ENCODE results near the gene SUSD1.
A peak's percentile ranks its signal among the peaks of the same experiment; 100 is the strongest.
"Not testable (repeated sequence)": the region's sequence is repeated elsewhere in the genome, so short reads cannot be mapped to it uniquely, and the experiment has no call there.

Gene SUSD1

DNA sequence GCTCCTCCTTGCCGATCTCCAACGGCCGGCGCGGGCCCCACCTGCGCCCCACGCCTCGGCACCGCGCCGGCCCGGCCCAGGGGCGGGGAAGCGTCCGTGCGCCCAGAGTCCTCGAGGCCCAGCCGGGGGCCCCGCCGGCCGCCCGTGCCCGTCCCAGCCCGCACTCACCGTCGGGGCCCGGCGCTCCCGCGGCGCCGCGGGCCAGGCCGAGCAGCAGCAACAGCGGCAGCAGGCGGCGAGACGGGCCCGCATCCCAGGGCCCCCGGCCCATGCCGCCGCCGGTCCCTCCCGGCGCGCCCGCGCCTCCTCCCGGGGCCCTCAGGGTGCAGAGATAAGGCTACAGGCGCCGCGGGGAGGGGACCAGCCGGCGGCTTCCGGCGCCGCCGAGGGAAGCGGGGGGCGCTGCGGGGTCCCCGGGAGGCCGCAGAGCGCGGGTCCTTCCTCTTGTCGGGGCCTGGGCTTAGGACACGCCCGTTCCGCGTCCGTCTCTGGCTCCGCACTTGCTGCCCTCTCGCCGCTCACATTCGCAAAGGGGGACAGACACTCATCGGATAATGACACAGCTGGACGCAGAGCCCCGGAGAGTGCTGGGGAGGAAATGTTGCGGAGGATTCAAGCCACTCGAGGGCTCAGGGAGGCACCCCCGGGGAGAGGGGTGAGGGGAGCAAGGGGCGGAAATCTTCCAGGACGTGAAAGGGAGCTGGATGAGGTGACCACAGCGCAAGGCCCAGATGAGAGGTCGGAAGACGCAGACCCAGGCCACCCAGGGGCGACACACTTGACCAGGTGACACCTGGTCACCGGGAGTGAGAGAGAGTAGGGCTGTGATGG is at the start of gene SUSD1:
TSS of gene SUSD1 (minus strand) at position 333 of the 831 bp plus-strand sequence. CDS start at position 271, 62 bp downstream.
- DNase-seq (ENCODE audit: low read depth, low spot score) = peak; percentile 55

DNA sequence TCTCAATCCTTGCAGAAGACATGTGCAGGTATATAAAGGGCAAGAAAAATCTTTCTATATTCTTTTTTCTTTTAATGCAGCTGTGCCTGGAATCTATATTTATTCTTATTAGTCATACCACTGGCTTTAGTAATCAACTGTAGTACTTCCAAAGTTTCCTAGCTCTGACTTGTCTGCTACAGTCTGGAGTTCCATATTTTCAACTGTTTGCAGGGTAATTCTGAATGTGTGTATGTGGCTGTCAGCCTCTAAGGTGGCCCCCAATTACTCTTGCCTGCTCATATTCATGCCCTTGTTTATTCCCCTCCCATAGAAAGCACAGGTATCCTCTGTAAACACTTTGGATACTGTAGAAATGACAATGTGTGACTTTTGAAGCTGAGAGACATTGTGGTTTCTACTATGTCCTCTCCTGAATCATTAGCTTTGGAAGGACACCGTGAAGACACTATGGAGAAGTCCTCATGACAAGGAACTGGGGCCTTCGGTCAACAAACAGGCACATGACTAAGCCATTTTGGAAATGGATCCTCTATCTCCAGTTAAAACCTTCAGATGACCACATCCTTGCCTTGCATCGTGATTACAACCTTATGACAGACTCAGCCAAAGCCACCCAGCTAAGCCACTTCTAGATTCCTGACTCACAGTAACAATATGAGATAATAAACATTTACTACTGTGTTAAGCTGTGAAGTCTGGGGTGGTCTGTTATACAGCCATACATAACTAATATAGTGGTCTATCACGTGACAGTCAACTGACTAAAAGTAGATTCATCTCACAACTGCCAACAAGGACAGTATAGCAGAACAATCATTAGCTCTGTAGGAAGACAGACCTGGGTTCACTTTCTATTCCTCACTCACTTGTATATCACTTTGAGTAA is 49.5 kb upstream of the SUSD1 start:
- no peak for DNase-seq (ENCODE audit: low read depth, low spot score)

DNA sequence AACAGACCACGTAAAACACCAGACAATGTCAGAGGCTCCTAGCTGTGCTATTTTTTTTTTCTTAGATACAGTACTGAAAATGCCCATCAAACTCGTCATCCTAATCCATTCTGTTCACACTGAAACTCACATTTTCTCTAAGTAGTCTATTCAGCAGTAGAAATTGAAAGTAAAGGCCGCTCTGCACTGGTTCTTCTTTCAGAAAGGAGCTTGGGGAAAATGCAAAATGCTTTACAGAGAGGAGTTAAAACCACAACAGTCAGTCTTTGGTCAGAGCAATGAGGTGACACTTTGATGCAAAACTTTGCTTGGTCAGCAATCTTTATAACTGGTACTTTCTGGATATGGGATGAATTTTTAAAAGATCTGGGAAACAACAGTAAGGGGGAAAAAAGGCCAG is 43.8 kb upstream of the SUSD1 start:
- peak; percentile 35 for DNase-seq (ENCODE audit: low read depth, low spot score)

DNA sequence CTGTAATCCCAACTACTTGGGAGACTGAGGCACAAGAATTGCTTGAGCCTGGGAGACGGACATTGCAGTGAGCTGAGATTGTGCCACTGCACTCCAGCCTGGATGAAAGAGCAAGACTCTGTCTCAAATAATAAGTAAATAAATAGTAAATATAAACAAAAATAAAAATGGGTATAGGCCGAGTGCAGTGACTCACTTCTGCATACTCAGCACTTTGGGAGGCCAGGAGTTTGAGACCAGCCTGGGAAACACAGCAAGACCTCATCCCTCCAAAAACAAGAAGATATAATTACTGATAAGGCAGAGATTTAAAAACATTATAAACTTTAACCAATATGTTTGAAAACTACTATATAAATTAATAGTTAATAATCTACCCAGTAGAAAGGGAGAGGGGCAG is 37.8 kb upstream of the SUSD1 start:
- no peak for DNase-seq (ENCODE audit: low read depth, low spot score)

DNA sequence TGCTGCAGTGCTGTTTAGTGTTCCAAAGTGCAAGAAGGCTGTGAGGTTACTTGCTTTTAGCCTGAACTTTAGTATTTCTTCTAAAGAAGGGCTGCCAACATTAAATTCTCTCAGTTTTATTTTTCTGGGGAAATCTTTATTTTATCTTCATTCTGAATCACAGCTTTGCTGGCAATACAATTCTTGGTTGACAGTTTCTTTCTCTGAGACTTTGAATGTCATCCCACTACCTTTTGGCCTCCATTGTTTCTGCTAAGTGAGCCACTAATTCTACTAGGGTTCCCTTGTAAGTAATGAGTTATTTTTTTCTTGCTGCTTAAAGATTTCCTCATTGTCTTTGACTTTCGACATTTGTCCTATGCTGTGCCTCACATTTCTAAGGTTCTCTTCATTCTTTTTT is 32.4 kb upstream of the SUSD1 start:
- DNase-seq (ENCODE audit: low read depth, low spot score) = no peak

DNA sequence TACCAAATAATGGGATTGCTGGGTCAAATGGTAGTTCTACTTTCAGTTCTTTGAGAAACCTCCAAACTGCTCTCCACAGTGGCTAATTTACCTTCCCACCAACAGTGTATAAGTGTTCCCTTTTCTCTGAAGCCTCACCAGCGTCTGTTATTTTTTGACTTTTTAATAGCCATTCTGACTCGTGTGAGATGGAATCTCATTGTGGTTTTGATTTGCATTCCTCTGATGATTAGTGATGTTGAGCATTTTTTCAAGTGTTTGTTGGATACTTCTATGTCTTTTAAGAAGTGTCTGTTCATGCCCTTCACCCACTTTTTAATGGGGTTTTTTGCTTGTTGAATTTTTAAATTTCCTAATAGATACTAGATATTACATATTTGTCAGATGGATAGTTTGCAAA is 28.4 kb upstream of the SUSD1 start:
- peak; percentile 80 for DNase-seq (ENCODE audit: low read depth, low spot score)

DNA sequence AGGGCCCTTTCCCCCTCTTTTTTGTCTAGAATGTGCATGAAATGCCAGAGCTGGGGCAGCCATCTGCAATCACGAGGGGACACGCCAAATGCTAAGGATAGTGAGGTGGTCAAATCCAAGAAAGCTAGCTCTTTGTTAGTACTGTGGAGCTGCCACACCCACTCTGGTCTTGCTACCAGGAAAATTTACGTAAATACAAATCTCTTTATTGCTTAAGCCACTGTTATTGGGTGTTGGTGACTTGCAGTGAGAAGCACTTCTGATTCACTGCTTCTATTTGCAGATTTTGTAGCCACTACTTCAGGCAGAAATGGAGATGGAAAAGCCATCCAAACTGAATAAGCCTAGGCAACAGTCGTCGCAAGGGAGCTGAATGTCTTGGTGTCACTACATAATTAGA is 25.6 kb upstream of the SUSD1 start:
- no peak for DNase-seq (ENCODE audit: low read depth, low spot score)

DNA sequence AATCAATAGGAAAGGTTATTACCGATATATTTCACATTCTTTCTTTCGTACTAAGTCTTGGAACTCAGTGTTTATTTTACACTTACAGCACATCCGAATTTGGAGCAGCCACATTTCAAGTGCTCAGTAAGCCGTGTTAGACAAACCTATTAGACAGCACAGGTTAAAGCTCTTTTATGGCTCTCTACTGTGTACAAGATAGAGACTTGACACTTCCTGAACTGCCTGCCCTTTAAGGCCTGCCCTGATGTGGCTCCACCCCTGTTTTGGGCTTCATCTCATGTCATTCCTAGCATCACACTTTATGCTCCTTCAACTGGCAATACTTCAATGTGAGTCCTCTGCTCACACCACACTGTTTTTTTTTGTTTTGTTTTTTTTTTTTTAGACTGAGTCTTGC is 23.5 kb upstream of the SUSD1 start:
- no peak for DNase-seq (ENCODE audit: low read depth, low spot score)

DNA sequence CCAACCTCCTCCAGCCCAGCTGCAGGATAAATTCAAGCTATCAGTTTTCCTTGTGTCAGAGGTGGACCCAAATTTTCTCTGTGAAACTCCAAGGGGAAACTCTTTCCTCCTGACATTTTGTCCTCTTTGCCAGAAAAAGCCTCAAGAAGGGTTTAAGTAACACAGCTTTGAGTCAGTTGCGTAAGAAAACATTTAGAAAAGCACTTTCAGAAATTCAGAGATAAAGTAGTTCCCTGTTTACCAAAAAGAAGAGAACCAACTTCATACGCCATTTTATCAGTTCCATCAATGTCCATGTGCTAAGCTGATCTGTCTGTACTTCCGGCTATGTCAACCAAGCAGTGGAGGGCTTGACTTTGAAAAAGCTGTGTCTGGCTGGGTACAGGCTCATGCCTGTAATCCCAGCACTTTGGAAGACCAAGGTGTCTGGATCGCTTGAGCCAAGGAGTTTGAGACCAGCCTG is 19.9 kb upstream of the SUSD1 start:
- no peak for DNase-seq (ENCODE audit: low read depth, low spot score)

DNA sequence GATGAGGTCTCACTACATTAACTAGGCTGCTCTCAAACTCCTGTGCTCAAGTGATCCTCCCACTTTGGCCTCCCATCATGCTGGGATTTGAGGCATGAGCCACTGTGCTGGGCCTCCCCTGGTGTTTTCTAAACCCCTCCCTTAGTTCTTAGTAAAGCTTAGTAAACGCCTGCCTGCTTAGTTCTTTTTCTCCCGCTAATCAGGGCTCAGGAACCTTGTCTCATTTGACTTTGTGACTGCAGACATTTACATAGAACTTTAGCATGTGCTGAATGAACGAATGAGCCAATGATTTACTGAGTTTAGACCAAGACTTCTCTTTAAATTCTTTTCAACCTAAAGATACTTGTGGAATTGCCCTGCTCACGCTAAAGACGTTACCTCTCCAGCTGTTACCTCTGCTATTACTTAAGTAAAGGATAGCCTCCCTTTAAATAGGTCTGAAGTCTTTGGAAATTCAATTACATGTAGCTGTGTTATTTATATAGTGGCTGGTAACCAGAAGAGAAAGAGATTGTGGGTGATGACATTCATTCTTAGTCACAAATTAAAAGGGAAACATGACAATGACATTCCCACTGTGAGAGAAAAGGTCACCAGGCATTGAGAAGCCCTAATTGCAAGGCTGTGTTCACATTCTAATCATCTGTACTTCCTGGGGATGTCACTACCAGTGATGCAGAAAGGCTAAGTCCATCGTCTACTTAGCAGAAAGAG is 18.6 kb upstream of the SUSD1 start:
- DNase-seq (ENCODE audit: low read depth, low spot score) = no peak

DNA sequence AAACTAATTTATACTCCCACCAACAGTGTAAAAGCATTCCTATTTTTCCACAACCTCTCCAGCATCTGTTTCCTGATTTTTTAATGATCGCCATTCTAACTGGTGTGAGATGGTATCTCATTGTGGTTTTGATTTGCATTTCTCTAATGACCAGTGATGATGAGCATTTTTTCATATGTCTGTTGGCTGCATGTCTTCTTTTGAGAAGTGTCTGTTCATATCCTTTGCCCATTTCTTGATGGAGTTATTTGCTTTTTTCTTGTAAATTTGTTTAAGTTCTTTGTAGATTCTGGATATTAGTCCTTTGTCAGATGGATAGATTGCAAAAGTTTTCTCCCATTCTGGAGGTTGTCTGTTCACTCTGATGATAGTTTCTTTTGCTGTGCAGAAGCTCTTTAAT is 15.2 kb upstream of the SUSD1 start:
- not testable (repeated sequence) for DNase-seq (ENCODE audit: low read depth, low spot score)

DNA sequence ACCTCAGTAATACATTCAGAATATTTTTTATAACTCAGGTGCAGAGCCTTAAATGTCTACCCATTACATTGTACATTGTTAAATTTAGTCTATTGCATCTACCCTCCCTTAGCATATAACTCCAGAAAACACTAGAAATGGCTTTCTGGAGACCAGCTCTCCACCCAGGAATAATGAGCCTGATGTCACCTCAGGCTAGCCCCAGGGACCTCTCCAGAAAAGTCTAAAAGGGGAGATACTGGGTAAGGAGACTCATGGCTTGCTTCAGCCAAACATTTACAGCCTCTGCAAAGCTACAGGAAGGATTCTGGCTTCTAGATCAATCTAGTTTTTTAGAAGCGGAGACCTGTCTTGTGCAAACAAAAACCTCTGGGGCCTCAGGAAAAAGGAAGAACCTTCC is 13.8 kb upstream of the SUSD1 start:
- DNase-seq (ENCODE audit: low read depth, low spot score) = no peak

DNA sequence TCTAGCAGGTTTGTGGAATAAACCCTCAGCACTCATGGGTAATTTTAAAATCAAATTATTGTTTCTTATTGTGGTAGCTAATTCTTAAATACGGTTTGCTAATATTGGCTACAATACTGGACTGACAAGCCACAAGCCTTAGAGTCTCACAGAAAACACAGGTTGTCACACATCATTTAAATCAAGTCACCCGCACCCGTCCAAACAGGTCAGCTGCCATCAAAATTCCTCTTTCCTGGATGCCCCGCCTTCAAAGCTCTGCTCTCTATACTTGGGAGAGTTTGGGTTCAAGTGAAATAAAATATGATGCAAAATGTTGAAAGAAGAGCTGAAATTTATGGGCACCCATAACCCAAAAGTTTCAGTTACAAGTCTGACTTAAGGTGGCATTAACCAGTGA is 12.3 kb upstream of the SUSD1 start:
- no peak for DNase-seq (ENCODE audit: low read depth, low spot score)

DNA sequence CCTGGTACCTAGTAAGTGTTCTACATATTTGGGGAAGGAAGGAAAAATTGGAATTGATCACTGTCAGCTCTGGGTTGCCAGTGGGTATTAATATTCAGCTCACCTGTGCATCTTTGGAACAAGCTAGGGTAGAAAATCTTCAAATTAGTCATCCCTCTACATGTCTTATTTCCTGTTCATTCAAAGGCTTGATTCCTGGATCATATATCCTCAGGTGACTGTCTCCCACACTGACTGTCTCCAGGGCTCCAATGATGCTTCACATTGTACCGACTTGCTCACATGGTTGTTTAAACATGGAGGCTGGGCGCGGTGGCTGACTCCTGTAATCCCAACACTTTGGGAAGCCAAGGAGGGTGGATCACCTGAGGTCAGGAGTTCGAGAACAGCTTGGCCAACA is 11.6 kb upstream of the SUSD1 start:
- DNase-seq (ENCODE audit: low read depth, low spot score) = no peak

DNA sequence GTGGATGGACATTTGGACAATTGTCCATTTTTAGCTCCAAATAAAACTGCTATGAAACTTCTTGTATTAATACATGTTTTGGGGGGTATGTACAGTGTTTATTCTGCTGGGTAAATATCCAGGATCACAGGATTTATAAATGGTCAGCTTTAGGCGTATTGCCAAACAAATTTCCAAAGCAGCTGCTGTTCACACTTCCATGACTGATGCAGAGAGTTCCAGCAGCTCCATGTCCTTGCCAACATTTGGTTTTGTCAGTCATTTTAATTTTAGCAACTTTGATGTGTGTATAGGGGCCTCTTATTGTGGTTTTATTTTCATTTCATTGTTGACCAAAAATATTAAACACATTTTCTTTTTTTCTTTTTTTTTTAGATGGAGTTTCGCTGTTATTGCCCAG is 9.8 kb upstream of the SUSD1 start:
- DNase-seq (ENCODE audit: low read depth, low spot score) = no peak

DNA sequence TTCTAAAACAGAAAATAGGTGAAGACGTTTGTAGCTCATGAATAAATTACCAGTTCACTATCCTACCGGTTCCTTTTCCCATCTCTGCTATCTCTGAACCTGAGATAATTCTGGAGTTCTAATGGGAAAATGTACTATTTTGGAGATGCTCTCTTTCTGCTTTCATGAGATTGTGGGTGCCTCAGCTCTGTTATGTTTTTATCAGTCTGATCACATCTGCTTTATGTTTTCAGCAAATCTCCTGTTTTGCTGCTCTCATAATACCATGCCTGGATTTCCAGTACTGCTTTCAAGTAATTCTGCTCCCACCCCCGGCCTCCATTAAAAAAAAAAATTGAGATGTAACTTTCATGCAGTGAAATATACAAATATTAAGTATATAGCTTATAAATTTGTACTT is 9.1 kb upstream of the SUSD1 start:
- no peak for DNase-seq (ENCODE audit: low read depth, low spot score)

DNA sequence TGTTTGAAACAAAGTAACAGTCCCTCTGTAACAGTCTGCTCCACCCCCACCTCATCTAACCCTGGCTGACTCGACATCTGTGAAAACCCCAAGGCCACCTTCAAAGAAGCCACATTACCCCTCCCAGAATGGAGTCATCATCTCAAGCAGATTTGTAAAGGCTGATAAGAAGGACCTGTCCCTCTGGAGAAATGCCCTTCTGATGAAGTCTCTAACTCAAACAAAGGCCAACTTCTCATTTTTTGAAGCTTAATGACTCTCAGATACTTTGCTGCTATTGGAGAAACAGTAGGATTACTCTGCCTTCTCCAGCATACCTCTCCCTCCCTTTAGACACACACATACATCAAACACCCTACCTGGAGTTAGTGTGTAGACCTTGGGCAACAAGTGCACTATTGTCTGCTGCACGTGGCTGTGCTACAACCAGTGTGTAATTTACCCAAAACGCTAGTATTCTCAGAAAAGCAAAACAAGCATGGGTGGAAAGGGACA is 5.3 kb upstream of the SUSD1 start:
- peak; percentile 38 for DNase-seq (ENCODE audit: low read depth, low spot score)

DNA sequence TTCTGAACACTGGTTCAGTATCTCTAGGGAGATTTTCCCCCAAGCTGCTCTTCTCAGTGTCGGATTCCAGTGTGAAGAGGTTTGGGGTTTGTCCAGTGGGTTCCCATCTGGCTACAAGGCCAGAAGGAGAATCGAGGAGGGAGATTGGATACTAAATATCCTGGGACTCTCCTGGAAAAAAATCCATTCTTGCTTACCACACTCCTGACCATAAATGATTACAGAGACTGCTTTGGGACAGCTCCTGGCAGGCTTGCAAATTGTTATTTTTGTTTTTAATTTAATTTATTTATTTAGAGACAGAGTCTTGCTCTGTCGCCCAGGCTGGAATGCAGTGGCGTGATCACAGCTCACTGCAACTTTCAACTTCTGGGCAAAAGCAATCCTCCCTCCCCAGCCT is 4.7 kb upstream of the SUSD1 start:
- peak; percentile 45 for DNase-seq (ENCODE audit: low read depth, low spot score)

DNA sequence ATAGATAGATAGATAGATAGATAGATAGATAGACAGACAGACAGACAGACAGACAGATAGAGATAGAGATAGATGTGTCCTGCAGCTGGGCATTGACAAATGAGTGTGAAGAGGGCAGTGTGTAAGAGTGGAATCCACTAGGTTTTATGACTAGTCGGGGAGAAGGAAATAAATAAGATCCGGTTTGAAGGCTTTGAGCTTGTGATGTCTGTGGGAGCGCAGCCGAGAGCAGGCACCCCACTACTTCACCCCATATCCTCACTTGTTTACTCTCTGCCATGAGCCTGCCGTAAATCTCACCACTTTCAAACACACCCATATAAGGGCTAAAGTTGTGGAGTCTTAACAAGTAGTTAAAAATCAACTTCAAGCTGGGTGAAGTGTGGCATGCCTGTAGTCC is 1.4 kb upstream of the SUSD1 start:
- no peak for DNase-seq (ENCODE audit: low read depth, low spot score)

DNA sequence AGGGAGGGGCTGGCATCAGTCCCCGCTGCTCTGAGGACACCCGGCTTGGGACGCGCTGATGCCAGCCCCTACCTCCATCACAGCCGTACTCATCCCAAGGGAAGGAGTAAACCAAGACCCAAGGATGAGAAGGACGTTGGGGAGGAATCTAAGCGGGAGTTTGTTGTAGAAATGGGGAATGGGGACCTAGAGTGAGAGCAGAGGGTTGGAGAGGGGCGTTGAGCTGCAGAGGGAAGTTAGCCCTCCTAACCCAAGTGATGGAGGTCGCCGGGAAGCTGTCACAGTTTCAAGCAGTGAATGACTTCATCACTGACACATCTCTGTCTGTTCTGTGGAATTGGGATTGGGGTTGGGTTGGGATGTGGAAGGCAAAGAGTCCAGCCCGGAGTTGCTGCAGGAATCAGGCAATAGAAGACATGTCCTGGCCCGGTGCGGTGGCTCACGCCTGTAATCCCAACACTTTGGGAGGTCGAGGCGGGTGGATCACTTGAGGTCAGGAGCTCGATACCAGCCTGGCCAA is 759 bp upstream of the SUSD1 start:
- no peak for DNase-seq (ENCODE audit: low read depth, low spot score)

DNA sequence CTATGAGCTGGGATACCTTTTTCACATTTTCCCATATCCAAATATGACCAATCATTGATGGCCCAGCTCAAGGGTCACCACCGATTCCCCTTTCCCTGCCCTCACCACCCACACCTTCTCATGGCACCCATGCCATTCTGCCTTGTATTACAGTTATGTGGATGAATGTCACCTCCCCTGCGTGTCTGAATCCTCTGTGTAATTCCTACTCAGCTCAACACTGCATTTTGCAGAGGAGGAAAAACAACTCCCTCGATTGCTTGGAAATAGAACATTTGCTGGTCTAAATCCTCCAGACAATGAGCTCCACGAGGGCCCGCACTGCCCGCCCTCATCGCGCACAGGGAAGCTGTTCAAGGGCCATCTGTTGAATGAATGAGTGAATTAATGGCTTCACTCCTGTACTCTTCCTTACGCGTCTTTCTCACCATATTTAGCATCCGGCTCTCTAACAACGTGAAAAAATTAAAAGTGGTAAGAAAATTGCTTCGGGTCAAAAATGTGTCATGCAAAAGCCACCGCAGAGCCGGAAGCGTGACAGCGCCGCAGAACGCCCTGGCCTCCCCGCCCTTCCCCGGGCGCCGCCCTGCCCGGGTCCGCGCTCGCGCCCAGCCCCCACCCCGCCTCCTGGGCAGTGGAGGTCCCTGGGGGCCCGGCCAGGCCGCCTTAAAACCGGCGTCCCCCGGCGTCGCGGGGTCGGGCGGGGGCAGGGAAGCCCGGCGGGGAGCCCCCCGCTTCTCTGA is 704 bp downstream of the SUSD1 start:
- peak; percentile 72 for DNase-seq (ENCODE audit: low read depth, low spot score)
